CD4-positive, CD25-positive, alpha-beta regulatory T cell (primary cell): ENCODE data around the gene OSTN. TPM values are rescaled to one million over a fixed set of nuclear protein-coding genes. Genes with fewer than 3 reads are reported as not detected.
"Not testable (repeated sequence)": the region's sequence is repeated elsewhere in the genome, so short reads cannot be mapped to it uniquely, and the experiment has no call there.

ENCODE experiments used
- ATAC-seq, 2 donors: fragments of 150-1000 bp; cut with Tn5 transposase; one replicate each; pipeline ENCODE4 v1.10.0; 2021; ENCODE audit warnings: low read depth in 2 of 2, moderate number of reproducible peaks in 2 of 2, moderate library complexity in 1 of 2
- DNase-seq, 3 donors: peaks; one replicate each; pipeline versions ENCODE4 v3.0.0 to v3.0.0-alpha.2; 2012 to 2022; ENCODE audit warnings: mixed read lengths in 1 of 3
- H3K27ac ChIP-seq: one replicate; pipeline ENCODE4 v1.7.0; 2013; ENCODE audit warnings: mild to moderate bottlenecking, low read length; ENCODE audit not compliant: insufficient read depth, poor library complexity, severe bottlenecking
- H3K27me3 ChIP-seq: one replicate; pipeline ENCODE4 v1.7.0; 2013; ENCODE audit warnings: low read length; ENCODE audit not compliant: control insufficient read depth, insufficient read depth
- H3K36me3 ChIP-seq: one replicate; pipeline ENCODE4 v1.7.0; 2013; ENCODE audit warnings: mild to moderate bottlenecking, low read length, moderate library complexity; ENCODE audit not compliant: control insufficient read depth, insufficient read depth
- H3K4me1 ChIP-seq: 2 replicates; pipeline ENCODE4 v1.7.0; 2013; ENCODE audit warnings: mild to moderate bottlenecking, low read length; ENCODE audit not compliant: insufficient read depth, control insufficient read depth, poor library complexity, severe bottlenecking
- H3K4me3 ChIP-seq: one replicate; pipeline ENCODE4 v1.7.0; 2013; ENCODE audit warnings: low read depth, mild to moderate bottlenecking, low read length, moderate library complexity
- H3K9me3 ChIP-seq, 2 experiments: 1 replicate in 1 of 2; 2 replicates in 1 of 2; pipeline ENCODE4 v1.7.0; 2013; ENCODE audit warnings: low read length in 2 of 2, mild to moderate bottlenecking in 1 of 2, moderate library complexity in 1 of 2; ENCODE audit not compliant: control insufficient read depth in 2 of 2
- H3K27ac Mint-ChIP-seq, 3 donors: one replicate each; pipeline ENCODE4 v1.8.0; 2020 to 2022; ENCODE audit warnings: mild to moderate bottlenecking in 3 of 3, mixed read lengths in 3 of 3, moderate library complexity in 2 of 3
- H3K27me3 Mint-ChIP-seq: one replicate; pipeline ENCODE4 v1.8.0; 2022; ENCODE audit warnings: mild to moderate bottlenecking, mixed read lengths
- H3K36me3 Mint-ChIP-seq: one replicate; pipeline ENCODE4 v1.8.0; 2020; ENCODE audit warnings: mixed read lengths
- H3K4me1 Mint-ChIP-seq, 4 donors: one replicate each; pipeline ENCODE4 v1.8.0; 2020 to 2022; ENCODE audit warnings: mixed read lengths in 4 of 4, mild to moderate bottlenecking in 1 of 4
- H3K4me3 Mint-ChIP-seq, 4 donors: one replicate each; pipeline ENCODE4 v1.8.0; 2020 to 2022; ENCODE audit warnings: mild to moderate bottlenecking in 4 of 4, mixed read lengths in 4 of 4, moderate library complexity in 3 of 4
- H3K9me3 Mint-ChIP-seq, 7 donors: one replicate each; pipeline ENCODE4 v1.8.0; 2020 to 2022; ENCODE audit warnings: mixed read lengths in 7 of 7, mild to moderate bottlenecking in 3 of 7, moderate library complexity in 2 of 7
- polyA plus RNA-seq, 4 donors: library from polyadenylated mRNA; unstranded; fragments of 300-500 nt; fragmentation: Illumina TruSeq; gene quantifications; one replicate each; pipeline ENCODE4 v1.2.3, GENCODE V29; 2021
- total RNA-seq: library from RNA; stranded (reverse); gene quantifications from one replicate; pipeline ENCODE4 v1.2.3, GENCODE V29; 2022

Gene OSTN
- total and polyA plus RNA-seq, 5 donors from 2014 or later = not detected

- Mint-ChIP-seq H3K27ac (no peak overlapping the region), H3K4me3 (no peak overlapping the region), H3K4me1 (no peaks in the 10 kb centered on the region), H3K36me3 (no peaks in the 10 kb centered on the region), H3K9me3 (peaks cover 0 to 8% (median 1%) of the 10 kb centered on the region in 7 donors), H3K27me3 (no peaks in the 10 kb centered on the region)
- Histone ChIP-seq H3K27me3 (no peaks in the 10 kb centered on the region), H3K9me3 (no peaks in the 10 kb centered on the region), H3K27ac (no peak overlapping the region), H3K36me3 (no peaks in the 10 kb centered on the region), H3K4me3 (no peak overlapping the region), H3K4me1 (no peaks in the 10 kb centered on the region)
- no peak for DNase-seq
- no peak for ATAC-seq
Observed at GRCh38 chr3:191170097-191170496, 28.9 kb upstream of the OSTN start.

- Histone ChIP-seq H3K4me3 (no peak overlapping the region), H3K27ac (no peak overlapping the region), H3K4me1 (no peaks in the 10 kb centered on the region), H3K9me3 (no peaks in the 10 kb centered on the region), H3K27me3 (no peaks in the 10 kb centered on the region), H3K36me3 (no peaks in the 10 kb centered on the region)
- no peaks in the 10 kb centered on the region for H3K27me3 Mint-ChIP-seq
- DNase-seq (no peak), ATAC-seq (no peak)
- H3K4me1 Mint-ChIP-seq = no peaks in the 10 kb centered on the region
- H3K36me3 Mint-ChIP-seq = no peaks in the 10 kb centered on the region
- no peak overlapping the region for H3K27ac Mint-ChIP-seq
- peaks cover 0 to 6% (median 2%) of the 10 kb centered on the region in 7 donors for H3K9me3 Mint-ChIP-seq
- no peak overlapping the region for H3K4me3 Mint-ChIP-seq
Observed at GRCh38 chr3:191175102-191175501, 23.9 kb upstream of the OSTN start.

GRCh38 chr3:191176038-191176785, 22.8 kb upstream of the OSTN start:
- no peaks in the 10 kb centered on the region for H3K27me3 ChIP-seq
- no peaks in the 10 kb centered on the region for H3K4me1 Mint-ChIP-seq

GRCh38 chr3:191185382-191185781, 13.7 kb upstream of the OSTN start:
- H3K27me3 Mint-ChIP-seq, DNase-seq, H3K36me3 ChIP-seq, H3K4me1 Mint-ChIP-seq, H3K4me3 ChIP-seq, H3K4me3 Mint-ChIP-seq, H3K27me3 ChIP-seq, H3K27ac ChIP-seq, H3K27ac Mint-ChIP-seq, H3K36me3 Mint-ChIP-seq, H3K4me1 ChIP-seq, ATAC-seq, H3K9me3 ChIP-seq: not testable (repeated sequence)
- peaks cover under 1 to 16% (median 3%) of the 10 kb centered on the region in 7 donors for H3K9me3 Mint-ChIP-seq

More at GRCh38 chr3:191176038-191176785, 22.8 kb upstream of the OSTN start:
- H3K27ac ChIP-seq = no peak overlapping the region
- no peaks in the 10 kb centered on the region for H3K4me1 ChIP-seq
- no peak for DNase-seq
- Mint-ChIP-seq H3K27me3 (no peaks in the 10 kb centered on the region), H3K36me3 (no peaks in the 10 kb centered on the region), H3K4me3 (no peak overlapping the region), H3K27ac (no peak overlapping the region), H3K9me3 (peaks cover 0 to 8% (median 5%) of the 10 kb centered on the region in 7 donors)
- H3K36me3 ChIP-seq = no peaks in the 10 kb centered on the region
- no peak overlapping the region for H3K4me3 ChIP-seq
- no peaks in the 10 kb centered on the region for H3K9me3 ChIP-seq
- ATAC-seq = no peak

- DNase-seq, ATAC-seq, H3K27me3 ChIP-seq, H3K4me1 ChIP-seq, H3K27me3 Mint-ChIP-seq, H3K4me1 Mint-ChIP-seq, H3K9me3 ChIP-seq, H3K27ac Mint-ChIP-seq, H3K4me3 Mint-ChIP-seq, H3K36me3 Mint-ChIP-seq, H3K4me3 ChIP-seq, H3K27ac ChIP-seq, H3K36me3 ChIP-seq: not testable (repeated sequence)
- peaks cover 0 to 20% (median 3%) of the 10 kb centered on the region in 7 donors for H3K9me3 Mint-ChIP-seq
Observed at GRCh38 chr3:191188246-191188645, 10.8 kb upstream of the OSTN start.

- H3K36me3 Mint-ChIP-seq, H3K27ac Mint-ChIP-seq, H3K4me1 ChIP-seq, H3K36me3 ChIP-seq, ATAC-seq, H3K27ac ChIP-seq, H3K4me3 Mint-ChIP-seq, H3K9me3 ChIP-seq, H3K4me1 Mint-ChIP-seq, H3K27me3 Mint-ChIP-seq, H3K27me3 ChIP-seq, DNase-seq, H3K4me3 ChIP-seq: not testable (repeated sequence)
- peaks cover 0 to 11% (median 3%) of the 10 kb centered on the region in 7 donors for H3K9me3 Mint-ChIP-seq
Observed at GRCh38 chr3:191192270-191192669, 6.8 kb upstream of the OSTN start.

DNA sequence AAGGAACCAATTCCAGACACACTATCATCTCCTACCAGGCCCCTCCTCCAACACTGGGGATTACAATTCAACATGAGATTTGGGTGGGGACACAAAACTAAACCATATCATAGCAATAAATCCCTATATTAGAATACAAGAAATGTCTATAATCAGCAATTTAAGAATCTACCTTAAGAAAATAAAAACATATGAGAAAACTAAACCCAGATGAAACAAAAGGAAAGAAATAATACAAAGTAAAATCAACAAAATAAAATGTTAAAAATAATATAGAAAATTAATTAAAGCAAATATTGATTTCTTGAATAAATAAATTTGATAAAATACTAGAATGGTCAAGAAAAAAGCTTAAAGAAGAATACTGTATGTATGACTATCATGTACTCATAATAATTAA, 6.1 kb upstream of the OSTN start:
- Histone ChIP-seq H3K4me1 (no peaks in the 10 kb centered on the region), H3K4me3 (no peak overlapping the region), H3K27ac (no peak overlapping the region), H3K27me3 (no peaks in the 10 kb centered on the region), H3K9me3 (no peaks in the 10 kb centered on the region), H3K36me3 (no peaks in the 10 kb centered on the region)
- DNase-seq (no peak), ATAC-seq (no peak)
- Mint-ChIP-seq H3K4me1 (no peaks in the 10 kb centered on the region), H3K27ac (no peak overlapping the region), H3K27me3 (no peaks in the 10 kb centered on the region), H3K4me3 (no peak overlapping the region), H3K36me3 (no peaks in the 10 kb centered on the region), H3K9me3 (peaks cover 0 to 9% (median 3%) of the 10 kb centered on the region in 7 donors)

GRCh38 chr3:191197761-191198306, 1.2 kb upstream of the OSTN start:
- Histone ChIP-seq H3K4me3 (no peak overlapping the region), H3K9me3 (no peaks in the 10 kb centered on the region), H3K27ac (no peak overlapping the region), H3K4me1 (no peaks in the 10 kb centered on the region), H3K36me3 (no peaks in the 10 kb centered on the region), H3K27me3 (no peaks in the 10 kb centered on the region)
- no peak for ATAC-seq
- H3K27me3 Mint-ChIP-seq = no peaks in the 10 kb centered on the region
- no peak for DNase-seq
- H3K4me1 Mint-ChIP-seq = no peaks in the 10 kb centered on the region
- H3K27ac Mint-ChIP-seq = no peak overlapping the region
- H3K4me3 Mint-ChIP-seq = peak overlapping the region in 1 of 4 donors; percentile 56
- no peaks in the 10 kb centered on the region for H3K36me3 Mint-ChIP-seq
- H3K9me3 Mint-ChIP-seq = peaks cover 0 to 4% (median 0%) of the 10 kb centered on the region in 7 donors
